NCI-H82 treated with DMSO at 0.1 percent for 48 hours (cell line): Measurements from ENCODE around the gene NEGR1.
A peak's percentile ranks its signal among the peaks of the same experiment; 100 is the strongest.

Experiments
- DNase-seq: peaks from one replicate; lab custom pipeline; 2025; ENCODE audit not compliant: unreplicated experiment; lab: John Stamatoyannopoulos, UW

Gene NEGR1

GRCh38 chr1:72122099-72122880 lies 160.0 kb downstream of the NEGR1 start:
- no peak for DNase-seq

- DNase-seq = no peak
Measured at GRCh38 chr1:72119491-72119890, 162.8 kb downstream of the NEGR1 start.

- no peak for DNase-seq
Measured at GRCh38 chr1:72117621-72118020, 164.7 kb downstream of the NEGR1 start.

- peak; percentile 63 for DNase-seq
Measured at GRCh38 chr1:72115290-72115689, 167.0 kb downstream of the NEGR1 start.

- DNase-seq = peak; percentile 69
Measured at GRCh38 chr1:72111662-72112061, 170.7 kb downstream of the NEGR1 start.

GRCh38 chr1:72109916-72110315 lies 172.4 kb downstream of the NEGR1 start:
- no peak for DNase-seq

- DNase-seq = no peak
Measured at GRCh38 chr1:72105201-72105600, 177.1 kb downstream of the NEGR1 start.

- DNase-seq = no peak
Measured at GRCh38 chr1:72101840-72102632, 180.3 kb downstream of the NEGR1 start.

- peak; percentile 96 for DNase-seq
Measured at GRCh38 chr1:72100771-72101170, 181.6 kb downstream of the NEGR1 start.

GRCh38 chr1:72097851-72098570 lies 184.3 kb downstream of the NEGR1 start:
- no peak for DNase-seq

GRCh38 chr1:72094209-72094608 lies 188.1 kb downstream of the NEGR1 start:
- no peak for DNase-seq

- DNase-seq = no peak
Measured at GRCh38 chr1:72086394-72086793, 195.9 kb downstream of the NEGR1 start.

GRCh38 chr1:72075425-72075824 lies 206.9 kb downstream of the NEGR1 start:
- DNase-seq = no peak

- DNase-seq = peak; percentile 25
Measured at GRCh38 chr1:72066431-72066830, 215.9 kb downstream of the NEGR1 start.

GRCh38 chr1:72064196-72065075 lies 217.9 kb downstream of the NEGR1 start:
- DNase-seq = peak; percentile 23

- DNase-seq = no peak
Measured at GRCh38 chr1:72063364-72064044, 218.8 kb downstream of the NEGR1 start.

- no peak for DNase-seq
Measured at GRCh38 chr1:72062584-72062983, 219.8 kb downstream of the NEGR1 start.

GRCh38 chr1:72060466-72061245 lies 221.7 kb downstream of the NEGR1 start:
- DNase-seq = peak; percentile 72

- DNase-seq = no peak
Measured at GRCh38 chr1:72056516-72056915, 225.8 kb downstream of the NEGR1 start.
